NCI-H524 treated with DMSO at 0.1 percent for 48 hours (cell line): ENCODE data around the gene KIT.

Experiments
- DNase-seq: peaks from one replicate; lab custom pipeline; 2025; lab: John Stamatoyannopoulos, UW

The KIT gene

GRCh38 chr4:54660591-54660990 lies 2.8 kb downstream of the KIT start:
- DNase-seq = no peak

- DNase-seq = no peak
Observed at GRCh38 chr4:54661169-54661568, 3.4 kb downstream of the KIT start.

- no peak for DNase-seq
Observed at GRCh38 chr4:54661686-54662085, 3.9 kb downstream of the KIT start.

- DNase-seq = no peak
Observed at GRCh38 chr4:54662123-54662522, 4.4 kb downstream of the KIT start.

- no peak for DNase-seq
Observed at GRCh38 chr4:54662901-54663585, 5.3 kb downstream of the KIT start.

- no peak for DNase-seq
Observed at GRCh38 chr4:54664400-54664799, 6.6 kb downstream of the KIT start.

- no peak for DNase-seq
Observed at GRCh38 chr4:54668014-54668611, 10.4 kb downstream of the KIT start.

- no peak for DNase-seq
Observed at GRCh38 chr4:54669831-54670230, 12.1 kb downstream of the KIT start.

- DNase-seq = no peak
Observed at GRCh38 chr4:54675721-54676461, 18.1 kb downstream of the KIT start.

GRCh38 chr4:54676658-54677057 lies 18.9 kb downstream of the KIT start:
- DNase-seq = no peak

- no peak for DNase-seq
Observed at GRCh38 chr4:54677416-54677815, 19.7 kb downstream of the KIT start.

GRCh38 chr4:54677853-54678650 lies 20.3 kb downstream of the KIT start:
- no peak for DNase-seq

GRCh38 chr4:54678826-54679225 lies 21.1 kb downstream of the KIT start:
- no peak for DNase-seq

- DNase-seq = no peak
Observed at GRCh38 chr4:54679813-54680212, 22.1 kb downstream of the KIT start.

- no peak for DNase-seq
Observed at GRCh38 chr4:54683616-54684346, 26.0 kb downstream of the KIT start.

GRCh38 chr4:54685810-54686209 lies 28.1 kb downstream of the KIT start:
- no peak for DNase-seq

GRCh38 chr4:54687887-54688841 lies 30.4 kb downstream of the KIT start:
- DNase-seq = no peak

- no peak for DNase-seq
Observed at GRCh38 chr4:54695337-54695736, 37.6 kb downstream of the KIT start.

- peak; percentile 91 for DNase-seq
Observed at GRCh38 chr4:54695788-54696187, 38.0 kb downstream of the KIT start.

- DNase-seq = no peak
Observed at GRCh38 chr4:54696649-54697048, 38.9 kb downstream of the KIT start.

- no peak for DNase-seq
Observed at GRCh38 chr4:54700986-54701385, 43.2 kb downstream of the KIT start.
